MM.1S (cell line): ENCODE results near the gene VCX2.

Source experiments
- EZH2 ChIP-seq: fragments of 300-600 bp; sonication (generic); optimal IDR thresholded peaks from 2 replicates; pipeline ENCODE3; 2017; ENCODE audit warnings: low read depth, mild to moderate bottlenecking, antibody characterized with exemption, low read length, mixed read lengths
- TF ChIP-seq, protein P1 (sequence below): fragments of 300-600 bp; sonication (generic); IDR thresholded peaks from 2 replicates; pipeline ENCODE4 v1.5.1; 2016; ENCODE audit warnings: antibody characterized with exemption, low read length, mixed read lengths

DNA sequence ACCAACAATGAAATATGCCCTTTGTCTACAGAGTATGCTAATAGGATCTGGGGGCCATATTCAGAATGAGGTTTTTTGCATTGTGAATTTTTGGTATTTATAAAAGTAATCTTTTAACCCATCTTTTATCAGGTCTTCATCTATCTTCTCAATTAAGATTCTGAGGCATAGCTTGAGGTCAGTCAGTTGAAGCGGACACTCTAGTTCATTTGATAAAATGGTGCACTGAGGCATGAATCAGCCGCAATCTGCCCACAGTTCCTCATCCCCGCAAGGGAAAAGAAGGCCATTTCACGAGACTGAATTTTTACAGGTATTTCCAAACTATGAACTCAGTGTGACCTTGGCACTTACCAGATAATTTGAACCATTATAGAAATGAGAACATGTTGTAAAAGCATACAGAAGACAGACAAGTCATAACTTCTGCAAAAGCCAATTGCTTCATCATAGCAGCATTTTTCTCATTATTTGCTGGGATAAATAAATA lies 19.3 kb upstream of the VCX2 start:
- TF ChIP-seq, protein P1, sequence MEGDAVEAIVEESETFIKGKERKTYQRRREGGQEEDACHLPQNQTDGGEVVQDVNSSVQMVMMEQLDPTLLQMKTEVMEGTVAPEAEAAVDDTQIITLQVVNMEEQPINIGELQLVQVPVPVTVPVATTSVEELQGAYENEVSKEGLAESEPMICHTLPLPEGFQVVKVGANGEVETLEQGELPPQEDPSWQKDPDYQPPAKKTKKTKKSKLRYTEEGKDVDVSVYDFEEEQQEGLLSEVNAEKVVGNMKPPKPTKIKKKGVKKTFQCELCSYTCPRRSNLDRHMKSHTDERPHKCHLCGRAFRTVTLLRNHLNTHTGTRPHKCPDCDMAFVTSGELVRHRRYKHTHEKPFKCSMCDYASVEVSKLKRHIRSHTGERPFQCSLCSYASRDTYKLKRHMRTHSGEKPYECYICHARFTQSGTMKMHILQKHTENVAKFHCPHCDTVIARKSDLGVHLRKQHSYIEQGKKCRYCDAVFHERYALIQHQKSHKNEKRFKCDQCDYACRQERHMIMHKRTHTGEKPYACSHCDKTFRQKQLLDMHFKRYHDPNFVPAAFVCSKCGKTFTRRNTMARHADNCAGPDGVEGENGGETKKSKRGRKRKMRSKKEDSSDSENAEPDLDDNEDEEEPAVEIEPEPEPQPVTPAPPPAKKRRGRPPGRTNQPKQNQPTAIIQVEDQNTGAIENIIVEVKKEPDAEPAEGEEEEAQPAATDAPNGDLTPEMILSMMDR, result no peak
- no peak for TF ChIP-seq EZH2
